ENCODE data around the gene KCTD14. TPM values are rescaled to one million over a fixed set of nuclear protein-coding genes. Genes with fewer than 3 reads are reported as not detected.

Gene KCTD14
- total and polyA plus RNA-seq, 12 donors: 9.5 to 84.7 (median 27.8) TPM

GRCh38 chr11:78037825-78038620 lies 14.9 kb upstream of the KCTD14 start:
- Histone ChIP-seq H3K9me3 (replicated peaks in 1 of 3) (no peaks in the 10 kb centered on the region), H3K4me1 (replicated peaks in 1 of 2) (peaks cover 16 to 21% of the 10 kb centered on the region in 2 donors), H3K4me3 (no peak overlapping the region), H3K27ac (no peak overlapping the region), H3K36me3 (replicated peaks in 1 of 2) (no peaks in the 10 kb centered on the region), H3K27me3 (no peaks in the 10 kb centered on the region)
- DNase-seq: no peak
- TF ChIP-seq CTCF (IDR thresholded peaks at IDR 0.05): no peak
- no peak for TF ChIP-seq POLR2A (IDR thresholded peaks at IDR 0.05)
- intact Hi-C loops (cut with DNase I): no loop called here
- WGBS, 4 donors: 81 to 89% (median 85%) methylated on average over 5 to 9 of the region's 9 CpGs

- Histone ChIP-seq H3K27me3 (no peaks in the 10 kb centered on the region), H3K27ac (peak overlapping the region in 1 of 5 donors; percentile 34), H3K36me3 (replicated peaks in 1 of 2) (no peaks in the 10 kb centered on the region), H3K4me1 (replicated peaks in 1 of 2) (peaks cover 19 to 26% of the 10 kb centered on the region in 2 donors), H3K4me3 (no peak overlapping the region), H3K9me3 (replicated peaks in 1 of 3) (no peaks in the 10 kb centered on the region)
- intact Hi-C loops (cut with DNase I): no loop called here
- peak in 1 of 7 donors; percentile 43 for DNase-seq
- no peak for TF ChIP-seq POLR2A (IDR thresholded peaks at IDR 0.05)
- no peak for TF ChIP-seq CTCF (IDR thresholded peaks at IDR 0.05)
- 30 to 50% (median 44%) methylated on average over 3 of the region's 3 CpGs; no CpG with 5 or more reads in 1 of the 4 donors for WGBS, 4 donors
These were observed 14.0 kb upstream of the KCTD14 start for GRCh38 chr11:78037056-78037455.

- intact Hi-C loops (cut with DNase I): no loop called here
- H3K27ac ChIP-seq: no peak overlapping the region
- no peak for DNase-seq
- no peaks in the 10 kb centered on the region for H3K36me3 ChIP-seq (replicated peaks in 1 of 2)
- WGBS, 4 donors: 83 to 93% (median 86%) methylated on average over 3 of the region's 3 CpGs
- peaks cover 25 to 31% of the 10 kb centered on the region in 2 donors for H3K4me1 ChIP-seq (replicated peaks in 1 of 2)
- TF ChIP-seq POLR2A (IDR thresholded peaks at IDR 0.05) (no peak), CTCF (IDR thresholded peaks at IDR 0.05) (no peak)
- no peaks in the 10 kb centered on the region for H3K27me3 ChIP-seq
- no peak overlapping the region for H3K4me3 ChIP-seq
- no peaks in the 10 kb centered on the region for H3K9me3 ChIP-seq (replicated peaks in 1 of 3)
These were observed 13.2 kb upstream of the KCTD14 start for GRCh38 chr11:78036313-78036712.

- H3K9me3 ChIP-seq (replicated peaks in 1 of 3): no peaks in the 10 kb centered on the region
- TF ChIP-seq CTCF (IDR thresholded peaks at IDR 0.05) (no peak), POLR2A (IDR thresholded peaks at IDR 0.05) (no peak)
- no peaks in the 10 kb centered on the region for H3K27me3 ChIP-seq
- intact Hi-C loops (cut with DNase I): no loop called here
- WGBS, 4 donors: 63 to 80% (median 65%) methylated on average over 10 of the region's 10 CpGs
- no peaks in the 10 kb centered on the region for H3K36me3 ChIP-seq (replicated peaks in 1 of 2)
- H3K4me1 ChIP-seq (replicated peaks in 1 of 2): peaks cover 23 to 27% of the 10 kb centered on the region in 2 donors
- no peak overlapping the region for H3K4me3 ChIP-seq
- H3K27ac ChIP-seq: no peak overlapping the region
- DNase-seq: no peak
These were observed 11.5 kb upstream of the KCTD14 start for GRCh38 chr11:78034623-78035022.

Data from adrenal gland (tissue), 12 donors.